Daoy (cell line): ENCODE data around the gene NECTIN1. TPM values are rescaled to one million over a fixed set of nuclear protein-coding genes. Genes with fewer than 3 reads are reported as not detected.

ENCODE experiments used
- DNase-seq: peaks from one replicate; pipeline ENCODE4 v3.0.0-alpha.2; 2015; ENCODE audit warnings: low read depth
- total RNA-seq: library from RNA; depleted of rRNA; stranded (reverse); fragments of >200 nt; shearing (Covaris generic); gene quantifications from 2 replicates; pipeline ENCODE4 v1.2.3, GENCODE V29; 2014

Gene NECTIN1
- total RNA-seq, 1 experiment from 2014 or later: 4.1 TPM

DNA sequence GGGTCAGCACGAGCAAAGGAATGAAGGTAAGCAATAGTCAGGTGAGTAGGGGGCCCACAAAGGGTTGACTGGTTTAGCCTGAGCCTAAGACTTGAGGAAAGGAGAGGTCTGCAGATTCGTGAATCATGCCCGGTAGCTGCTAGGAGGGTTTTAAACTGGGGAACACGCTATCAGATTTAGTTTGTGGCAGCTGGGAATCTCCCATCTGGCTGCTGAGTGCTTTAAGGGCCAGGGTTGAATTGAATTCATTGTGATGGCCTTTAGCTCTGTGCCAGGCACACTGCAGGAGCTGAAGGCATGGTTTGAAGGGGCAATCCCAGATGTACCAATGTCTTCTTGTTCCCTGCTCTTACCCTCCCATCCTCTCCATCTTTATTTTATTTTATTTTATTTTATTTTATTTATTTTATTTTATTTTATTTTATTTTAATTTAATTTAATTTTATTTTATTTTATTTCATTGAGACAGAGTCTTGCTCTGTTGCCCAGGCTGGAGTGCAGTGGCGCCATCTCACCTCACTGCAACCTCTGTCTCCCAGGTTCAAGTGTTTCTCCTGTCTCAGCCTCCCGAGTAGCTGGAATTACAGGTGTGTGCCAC, 1.9 kb upstream of the NECTIN1 start:
- no peak for DNase-seq

DNA sequence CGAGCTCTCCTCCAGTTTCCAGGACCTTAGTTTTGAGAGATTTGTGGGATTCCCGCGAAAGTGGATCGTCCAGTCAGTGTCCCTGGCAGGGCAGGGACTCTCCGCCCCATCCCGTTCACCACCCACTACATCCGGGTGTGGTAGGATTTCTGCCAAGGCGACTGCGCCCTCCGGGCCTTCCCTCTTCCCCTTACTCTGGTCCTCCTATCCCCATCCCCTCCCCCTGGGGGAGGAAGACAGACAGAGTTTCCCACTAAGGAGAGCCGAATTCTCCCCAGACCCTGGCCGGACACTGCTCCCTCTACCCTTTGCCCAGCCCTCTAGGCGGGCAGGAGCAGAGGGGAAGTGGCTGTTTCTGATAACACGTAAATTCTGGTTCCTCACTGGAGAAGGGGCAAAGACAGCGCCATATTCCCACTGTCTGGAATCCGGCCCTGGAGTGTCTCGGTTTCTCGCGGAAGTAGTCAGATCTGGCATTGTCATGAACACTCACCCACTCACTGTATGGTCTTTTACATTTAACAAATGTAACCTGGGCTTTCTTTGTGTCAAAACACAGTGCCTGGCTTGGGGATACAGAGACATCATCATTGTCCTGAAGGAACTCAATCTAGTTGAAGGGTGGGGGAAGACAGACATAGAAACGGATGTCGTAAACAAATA, 1.1 kb upstream of the NECTIN1 start:
- DNase-seq: peak; percentile 67

DNA sequence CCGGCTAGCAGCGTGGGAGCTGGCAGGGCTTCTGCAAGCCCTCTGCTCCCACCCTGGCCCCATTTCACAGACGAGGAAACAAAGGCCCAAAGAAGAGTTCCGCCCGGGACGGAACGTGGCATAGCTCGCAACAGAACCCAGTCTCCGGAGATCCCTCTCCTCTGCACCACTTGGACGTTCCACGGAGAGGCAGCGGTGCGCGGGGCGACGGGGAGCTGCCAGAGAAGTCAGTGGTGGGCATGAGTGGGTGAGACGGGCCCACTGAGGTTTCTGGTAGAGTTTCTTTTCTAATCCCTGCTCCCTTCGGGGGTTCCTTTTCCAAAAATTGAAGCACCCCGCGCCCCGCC, 554 bp upstream of the NECTIN1 start:
- DNase-seq: no peak

DNA sequence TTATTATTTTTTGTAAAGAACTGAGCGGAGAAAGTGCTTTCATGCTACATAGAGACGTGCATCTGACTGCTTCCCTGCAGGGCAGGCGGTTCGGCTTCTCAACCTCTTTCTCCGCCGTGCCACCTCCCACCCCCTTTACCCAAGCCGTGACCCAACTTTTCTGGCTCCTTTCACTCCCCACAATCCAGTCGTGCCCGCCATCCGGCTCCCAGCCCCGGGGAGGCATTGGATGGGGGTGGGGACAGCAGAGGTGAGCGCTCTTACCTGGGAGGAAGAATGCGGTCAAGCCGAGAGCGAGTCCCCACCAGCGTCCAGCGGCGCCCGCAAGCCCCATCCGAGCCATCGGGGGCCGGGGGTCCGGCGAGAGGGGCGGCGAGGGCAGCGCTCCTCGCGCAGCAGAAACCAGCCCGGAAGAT, 781 bp downstream of the NECTIN1 start:
- no peak for DNase-seq

DNA sequence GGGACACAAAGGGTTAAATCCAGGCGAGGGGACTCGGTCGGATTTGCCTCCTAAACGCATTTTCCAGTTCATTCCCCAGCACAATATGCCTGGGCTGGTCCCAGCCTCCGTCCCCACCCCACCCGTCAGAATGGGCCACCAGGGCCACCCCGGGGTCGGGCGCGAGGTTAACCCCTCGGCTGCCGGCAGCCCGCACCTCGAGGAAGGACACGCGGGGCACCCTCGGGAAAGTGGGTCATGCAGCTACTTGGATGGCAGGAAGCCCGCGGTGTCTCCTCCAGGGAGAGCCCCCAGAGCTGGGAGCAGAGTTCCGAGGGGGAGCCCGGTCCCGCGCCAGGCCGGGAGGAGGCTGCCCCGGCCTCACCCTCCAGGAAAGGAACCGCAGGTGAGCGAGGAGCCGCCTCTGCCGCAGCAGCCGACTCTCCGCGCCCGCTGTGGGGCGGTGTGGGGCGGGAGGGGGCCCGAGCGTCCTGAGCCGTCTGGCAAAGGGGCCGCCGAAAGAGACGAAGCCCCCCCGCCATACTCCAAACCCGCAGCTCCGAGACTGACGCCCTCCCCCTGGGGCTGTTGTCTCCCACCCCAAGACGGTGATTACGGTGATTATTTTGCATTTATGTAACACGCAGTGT, 1.4 kb downstream of the NECTIN1 start:
- peak; percentile 46 for DNase-seq

DNA sequence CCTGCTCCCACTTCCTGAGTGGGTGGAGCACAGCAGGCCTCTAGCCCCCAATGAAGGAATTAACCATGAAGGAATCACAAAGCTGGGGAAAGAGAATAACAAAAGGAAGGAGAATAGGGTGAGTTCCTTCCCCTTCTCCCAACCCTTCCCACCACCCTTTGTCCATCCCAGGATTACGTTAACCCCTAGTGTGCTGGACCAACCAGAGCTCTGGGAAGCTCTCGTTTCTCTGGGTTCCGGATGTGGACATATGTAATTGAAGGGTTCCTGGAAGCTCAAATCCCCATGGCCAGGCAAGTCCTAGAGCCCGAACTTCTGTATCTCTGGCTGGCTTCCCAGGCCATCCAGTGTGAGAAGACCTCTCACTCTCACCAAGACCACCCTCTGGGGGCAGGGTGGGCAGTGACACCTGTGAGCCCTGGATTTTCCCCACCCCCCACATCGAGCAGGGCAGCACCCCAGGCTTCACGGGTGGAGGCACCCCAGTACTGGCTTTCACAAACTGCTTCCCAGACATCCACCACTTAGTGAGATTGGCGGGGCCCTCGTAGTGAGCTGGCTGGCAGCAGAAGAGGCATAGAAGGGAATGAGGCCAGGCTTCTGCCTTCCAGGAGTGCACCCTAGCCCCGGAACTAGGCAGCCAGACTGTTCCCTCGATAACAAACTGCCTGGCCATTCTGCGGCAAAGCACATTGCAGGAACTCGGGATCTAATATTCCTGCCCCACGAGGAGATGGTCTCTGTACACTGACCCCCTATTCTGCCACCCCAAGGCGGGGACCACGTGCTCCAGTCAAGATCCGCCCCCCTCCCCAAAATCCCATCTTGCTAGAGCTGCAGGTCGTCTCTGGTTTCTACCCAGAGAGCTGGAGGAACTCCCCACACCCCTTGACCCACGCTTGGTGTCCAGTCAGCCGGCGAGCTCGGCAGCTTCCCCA, 2.1 kb downstream of the NECTIN1 start:
- DNase-seq: no peak

DNA sequence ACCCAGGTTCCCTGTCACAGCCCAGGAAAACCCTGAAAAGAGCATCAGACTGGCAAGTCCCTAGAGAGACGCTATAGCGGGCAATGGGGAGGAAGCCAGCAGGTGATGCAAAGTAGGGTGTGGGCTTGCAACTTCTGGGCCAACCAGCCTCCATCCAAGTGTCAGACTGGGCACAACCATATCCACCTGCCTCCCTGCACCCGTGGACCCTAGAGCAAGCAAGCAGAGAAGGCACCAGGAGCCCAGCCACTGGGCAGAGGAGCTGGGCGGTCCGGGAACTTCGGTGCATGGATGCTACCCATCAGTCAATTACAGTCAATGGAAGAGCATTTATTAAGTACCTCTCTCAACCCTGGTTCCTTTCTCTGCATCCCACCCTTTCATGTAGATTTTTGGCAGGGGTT, 2.8 kb downstream of the NECTIN1 start:
- no peak for DNase-seq

DNA sequence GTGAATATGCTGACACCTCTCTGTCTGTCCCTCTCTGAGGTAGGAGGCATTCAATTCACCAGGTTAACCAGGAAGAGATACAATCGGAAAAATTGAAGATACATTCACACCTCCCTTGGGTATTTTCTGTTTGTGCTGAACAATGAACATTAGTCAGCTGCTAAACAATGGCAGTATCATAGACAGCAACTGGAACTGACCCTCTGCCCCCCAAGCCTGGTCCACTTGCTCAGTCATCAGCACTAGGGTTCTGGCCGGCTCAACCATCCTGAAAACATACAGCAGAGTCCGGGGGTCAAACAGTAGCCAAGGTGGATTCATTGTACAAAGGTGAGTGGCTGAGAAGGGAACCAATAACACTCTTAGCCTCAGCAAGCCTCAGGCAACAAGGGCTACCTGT, 4.0 kb downstream of the NECTIN1 start:
- DNase-seq: no peak

DNA sequence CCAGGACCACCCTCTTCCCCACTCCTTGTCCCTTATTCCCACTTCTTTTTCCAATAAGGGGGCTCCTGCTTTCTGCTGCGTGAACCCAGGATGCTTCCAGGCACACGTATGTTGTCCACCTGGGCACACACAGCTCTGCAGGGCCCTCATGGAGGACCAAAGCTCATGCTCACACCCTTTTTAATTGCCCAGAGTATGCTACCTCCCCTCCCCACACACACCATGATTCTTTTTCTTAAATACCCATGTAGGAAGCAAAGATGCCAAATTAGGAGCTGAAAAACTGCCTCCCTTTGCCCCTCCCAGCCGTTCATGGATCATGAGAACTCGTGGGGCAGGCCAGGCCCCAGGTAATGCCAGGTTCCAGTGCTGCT, 5.1 kb downstream of the NECTIN1 start:
- DNase-seq: no peak

DNA sequence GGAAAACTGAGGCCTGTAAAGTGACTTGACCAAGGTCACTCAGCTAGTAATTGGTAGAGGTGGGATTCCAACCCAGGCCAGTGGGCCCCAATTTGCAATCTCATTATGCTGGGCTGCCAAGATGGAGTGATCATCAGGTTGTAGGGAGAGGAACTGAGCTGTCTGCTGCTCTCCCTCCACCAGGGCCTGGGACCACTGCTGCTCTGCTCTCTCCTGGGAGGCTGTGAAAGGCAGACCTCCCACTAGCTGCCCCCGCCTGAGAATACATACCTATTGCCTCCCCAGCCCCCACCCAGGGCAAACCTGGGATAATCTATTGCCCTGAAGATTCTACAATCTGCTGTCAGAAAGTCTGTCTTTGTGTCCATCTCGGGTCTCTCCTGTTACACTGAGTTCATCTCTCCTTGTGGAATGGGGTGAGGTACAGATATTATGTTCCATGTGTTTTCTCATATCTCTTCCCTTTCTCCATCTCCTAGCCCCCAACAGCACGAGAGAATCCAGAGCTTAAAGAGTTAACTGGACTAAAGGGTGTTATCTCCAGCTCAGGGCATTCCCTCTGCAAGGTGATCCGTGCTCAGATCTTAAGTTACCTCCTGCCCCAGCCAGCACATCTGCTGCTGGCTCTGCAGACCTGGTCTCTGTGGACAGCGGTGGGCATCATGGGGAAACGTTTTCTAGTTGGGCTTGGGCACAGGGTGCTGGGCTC, 5.6 kb downstream of the NECTIN1 start:
- DNase-seq: no peak

DNA sequence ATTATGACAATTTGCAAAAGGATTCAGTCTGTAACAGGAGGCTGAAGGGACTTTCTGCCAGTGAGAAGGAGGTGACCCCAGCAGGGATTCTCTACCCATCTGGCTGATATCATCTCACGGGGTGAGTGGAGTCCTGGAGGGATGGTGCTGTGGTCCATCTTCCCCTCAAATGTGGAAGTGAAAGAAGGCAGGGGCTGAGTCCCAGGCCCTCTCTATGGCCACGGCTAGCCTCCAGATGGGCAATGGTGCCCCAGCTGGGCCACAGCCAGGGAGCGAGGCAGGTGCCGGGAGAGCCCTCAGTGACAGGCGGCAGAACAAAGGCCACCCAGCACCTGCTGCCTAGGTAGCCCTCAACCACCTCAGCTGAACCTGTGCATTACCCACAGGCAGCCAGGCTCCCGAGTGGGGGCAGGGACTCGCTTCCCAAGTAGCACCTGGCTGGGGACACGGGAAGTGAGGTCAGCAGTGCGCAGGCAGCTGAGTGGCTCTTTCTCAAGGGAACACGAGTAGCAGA, 6.7 kb downstream of the NECTIN1 start:
- no peak for DNase-seq

DNA sequence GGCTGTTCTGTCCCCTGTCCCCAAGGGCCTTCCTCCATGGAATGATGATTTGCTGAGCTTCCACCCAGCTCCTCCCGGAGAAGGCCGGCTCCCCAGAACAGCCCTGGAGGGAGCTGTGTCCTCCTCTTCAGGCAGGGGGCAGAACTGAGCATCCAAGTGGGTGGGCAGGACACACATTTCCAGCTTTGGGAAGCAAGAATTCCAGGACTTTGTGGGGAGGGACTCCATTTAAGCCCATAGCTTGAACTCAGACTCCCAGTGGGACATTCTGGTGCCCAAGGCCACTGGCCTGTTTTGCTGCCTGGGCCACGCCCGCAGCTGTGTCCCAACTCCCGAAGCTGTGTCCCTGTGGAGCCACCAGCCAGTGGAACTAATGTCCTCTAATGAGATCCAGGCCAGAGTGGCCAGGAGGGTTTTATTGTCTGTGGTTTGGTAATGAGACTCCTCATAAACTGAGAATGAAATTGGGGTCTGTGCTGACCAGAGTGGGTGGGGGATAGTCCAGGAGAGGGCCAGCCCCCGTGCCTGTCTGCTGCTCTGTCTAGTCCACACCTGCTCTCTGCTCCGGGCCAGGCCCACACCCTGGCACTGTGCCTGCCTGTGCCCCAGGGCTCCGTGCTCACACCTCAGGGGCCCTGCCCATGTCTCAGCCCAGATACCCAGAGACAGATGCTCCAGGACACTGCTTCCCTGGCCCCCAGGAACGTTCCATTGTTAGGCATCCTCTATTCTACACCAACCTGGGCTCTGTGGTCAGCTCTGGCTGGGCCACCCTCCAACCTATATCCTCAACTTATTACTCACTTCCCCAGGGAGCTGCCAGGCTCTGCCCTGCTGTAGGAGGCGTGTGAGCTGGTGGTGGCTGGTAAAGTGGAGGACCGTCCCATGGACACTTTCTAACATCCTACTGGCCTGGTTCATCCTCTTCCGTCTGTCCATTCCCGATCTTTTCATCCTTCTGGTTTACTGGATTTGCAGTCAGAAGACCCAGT, 7.6 kb downstream of the NECTIN1 start:
- peak; percentile 69 for DNase-seq

DNA sequence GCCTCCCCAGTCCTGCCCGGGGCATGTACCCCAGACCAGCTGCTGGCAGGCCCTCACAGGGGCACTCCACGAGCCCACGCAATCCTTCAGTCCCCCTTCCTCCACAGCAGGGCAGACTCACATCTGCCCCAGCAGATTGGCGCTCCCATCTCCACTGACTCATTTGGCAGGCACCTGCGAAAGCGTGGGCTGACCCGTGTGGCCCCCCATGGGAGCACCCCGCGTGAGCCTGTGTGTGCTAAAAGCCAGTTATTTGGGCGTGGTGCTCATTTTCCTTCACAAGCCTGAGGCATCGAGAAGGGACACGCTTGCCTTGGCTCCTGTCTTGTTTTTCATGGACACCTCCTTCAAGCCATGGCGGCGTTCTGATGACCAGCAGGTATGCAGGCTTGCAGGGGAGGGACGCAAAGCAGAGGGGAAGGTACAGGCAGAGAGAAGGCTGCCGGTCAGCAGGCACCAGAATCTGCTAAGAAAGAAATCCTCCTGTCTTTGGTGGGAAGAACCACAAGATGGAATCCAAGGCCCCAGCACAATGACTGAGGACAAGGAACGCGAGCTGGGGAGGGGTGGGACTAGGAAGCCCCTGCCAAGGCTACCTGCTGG, 8.6 kb downstream of the NECTIN1 start:
- no peak for DNase-seq

DNA sequence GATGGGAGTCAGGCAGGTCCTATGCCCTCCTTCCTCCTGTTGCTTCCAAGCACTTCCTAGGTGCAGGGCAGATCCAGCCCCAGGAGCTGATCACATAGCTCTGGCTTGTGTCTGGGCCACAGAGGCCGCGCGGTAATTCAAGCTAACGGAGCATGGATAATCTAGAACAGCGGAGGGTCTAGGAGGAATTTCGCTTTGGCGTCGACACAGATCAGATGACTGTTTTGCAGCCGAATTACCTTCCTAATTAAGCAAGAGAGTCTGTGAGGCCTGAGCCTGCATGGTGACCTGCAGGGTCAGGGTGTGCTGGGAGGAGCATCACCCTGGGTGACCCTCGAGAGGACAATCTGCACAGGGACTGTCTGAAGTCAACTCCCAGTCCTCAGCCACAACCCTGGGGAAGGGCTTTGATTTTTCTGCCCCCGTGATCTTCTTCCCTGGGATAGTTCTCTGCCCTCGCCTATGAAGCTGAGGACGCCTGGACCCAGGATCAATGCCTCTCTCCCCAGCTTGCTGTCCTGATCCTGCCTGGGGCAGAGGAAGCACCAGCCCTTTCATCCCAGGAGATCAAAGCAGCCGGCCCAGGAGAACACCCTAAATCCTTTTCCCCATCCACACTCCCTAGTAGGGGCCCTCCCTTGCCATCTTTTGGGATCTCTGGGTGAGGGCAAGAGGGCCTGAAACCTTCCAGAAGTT, 11.0 kb downstream of the NECTIN1 start:
- no peak for DNase-seq

DNA sequence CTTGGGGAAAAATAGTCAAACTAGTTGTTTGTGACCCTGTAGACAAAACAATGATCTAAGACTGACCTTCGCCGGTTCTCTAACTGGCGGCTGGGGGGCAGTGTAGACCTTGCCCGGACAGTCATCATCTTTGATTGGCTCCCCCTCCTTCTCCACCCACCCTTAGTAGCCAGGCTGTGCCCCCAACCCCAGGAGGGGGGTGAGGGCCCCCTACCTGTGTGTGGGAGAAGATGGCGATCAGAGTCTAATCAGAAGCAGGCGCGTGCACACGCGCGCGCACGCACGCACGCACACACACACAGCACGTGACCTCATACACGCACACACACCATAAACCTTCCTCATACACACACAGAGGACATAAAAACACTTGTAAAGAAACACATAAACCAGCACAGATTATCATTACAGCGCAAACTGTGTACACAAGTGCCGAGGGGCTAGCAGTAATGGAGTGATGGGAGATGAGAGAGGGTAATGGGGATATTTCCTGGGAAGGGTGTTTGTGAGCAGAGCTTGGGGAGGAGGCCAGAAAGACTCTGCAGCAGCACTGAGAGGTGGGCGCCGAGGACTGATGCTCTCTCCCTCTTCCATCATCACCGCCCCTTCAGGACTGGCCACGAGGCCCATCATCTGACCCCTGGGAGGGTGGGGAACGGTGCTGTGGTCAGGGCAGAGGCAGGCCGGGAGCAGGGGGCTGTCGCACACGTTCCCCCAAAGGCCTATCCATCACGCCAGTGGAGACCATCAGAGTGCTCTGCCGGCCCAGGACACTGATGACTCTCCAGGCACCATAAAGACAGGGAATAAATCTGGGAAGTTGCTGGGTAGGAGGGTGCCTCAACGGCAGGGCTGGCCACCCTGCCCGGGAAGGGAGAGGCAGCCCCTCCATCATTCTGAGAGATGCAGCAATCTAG, 12.2 kb downstream of the NECTIN1 start:
- no peak for DNase-seq

DNA sequence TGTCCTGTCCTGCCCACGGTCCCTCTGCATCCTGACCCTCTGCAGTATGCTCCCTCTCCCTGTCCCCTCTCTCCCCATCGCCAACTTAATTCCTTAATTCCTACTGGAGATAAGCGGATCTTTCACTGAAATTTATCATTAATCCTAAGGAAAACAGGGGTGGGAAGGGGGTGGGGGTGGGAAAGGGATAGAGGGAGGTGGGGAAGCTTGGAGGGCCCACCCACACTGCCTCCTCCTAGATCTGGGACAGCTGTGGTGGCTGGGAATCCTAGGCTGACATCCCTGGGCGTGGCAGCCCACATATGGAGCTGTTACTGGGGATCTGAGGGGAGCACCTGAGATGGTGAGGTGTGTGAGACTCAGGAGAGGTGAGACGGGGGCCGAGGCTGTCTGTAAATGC, 14.4 kb downstream of the NECTIN1 start:
- DNase-seq: no peak

DNA sequence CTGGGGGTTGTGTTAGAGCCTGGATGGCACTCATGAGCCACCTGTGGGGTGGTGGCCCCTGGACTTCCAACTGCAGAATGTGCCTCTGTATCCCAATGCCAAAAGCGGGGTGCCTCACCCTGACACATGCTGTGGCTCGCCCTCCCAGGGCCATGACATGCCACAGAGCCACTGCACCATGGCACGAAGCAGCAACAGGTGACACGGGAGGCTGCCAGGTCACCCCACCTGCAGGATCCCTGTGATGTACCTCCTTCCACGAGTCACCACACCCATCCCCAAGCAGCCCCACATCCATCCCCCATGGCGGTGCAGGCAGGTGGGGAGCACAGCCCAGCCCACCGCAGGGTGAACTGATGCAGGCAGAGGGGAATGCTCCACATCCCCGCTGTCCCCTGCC, 14.8 kb downstream of the NECTIN1 start:
- DNase-seq: no peak

DNA sequence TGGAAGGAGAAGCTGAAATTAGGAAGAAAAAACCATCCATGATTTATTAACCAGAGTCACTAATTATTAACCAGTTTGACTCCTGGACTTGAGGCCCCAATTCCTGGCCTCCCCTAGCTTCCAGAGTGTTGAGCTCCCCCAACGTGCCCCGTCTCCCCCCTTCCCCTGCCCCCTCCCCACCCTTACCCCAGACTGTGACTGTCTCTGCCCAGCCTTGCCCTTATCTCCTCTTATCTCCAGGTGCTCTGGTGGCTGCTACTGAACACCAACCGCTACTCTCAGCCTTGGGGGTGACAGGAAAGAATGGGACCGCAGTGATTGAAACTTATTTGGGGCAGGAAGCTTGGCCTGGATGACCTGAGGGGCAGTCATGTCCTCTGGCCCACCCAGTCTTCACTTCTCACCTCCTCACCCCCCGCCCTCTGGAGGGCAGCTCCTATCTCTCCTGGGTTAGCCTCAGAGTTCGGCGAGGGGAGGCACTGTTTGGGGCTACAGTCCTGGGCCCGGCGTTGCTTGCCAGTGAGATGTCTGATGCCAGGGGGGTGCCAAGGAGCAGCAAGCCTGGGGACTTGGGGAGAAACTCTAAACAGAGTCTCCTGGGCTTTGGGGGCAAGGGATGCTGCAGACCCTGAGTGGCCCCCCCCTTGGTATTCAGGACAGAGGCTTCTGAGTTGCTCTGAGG, 15.5 kb downstream of the NECTIN1 start:
- DNase-seq: no peak
